GM19025 (cell line): ENCODE results near the gene ABCF1.

ENCODE experiments used
- ATAC-seq: cut with Tn5 transposase; IDR thresholded peaks from one replicate; pipeline ENCODE4 v1.9.1; 2021; ENCODE audit warnings: mild to moderate bottlenecking, low read depth, moderate library complexity; ENCODE audit not compliant: unreplicated experiment

ABCF1 gene

DNA sequence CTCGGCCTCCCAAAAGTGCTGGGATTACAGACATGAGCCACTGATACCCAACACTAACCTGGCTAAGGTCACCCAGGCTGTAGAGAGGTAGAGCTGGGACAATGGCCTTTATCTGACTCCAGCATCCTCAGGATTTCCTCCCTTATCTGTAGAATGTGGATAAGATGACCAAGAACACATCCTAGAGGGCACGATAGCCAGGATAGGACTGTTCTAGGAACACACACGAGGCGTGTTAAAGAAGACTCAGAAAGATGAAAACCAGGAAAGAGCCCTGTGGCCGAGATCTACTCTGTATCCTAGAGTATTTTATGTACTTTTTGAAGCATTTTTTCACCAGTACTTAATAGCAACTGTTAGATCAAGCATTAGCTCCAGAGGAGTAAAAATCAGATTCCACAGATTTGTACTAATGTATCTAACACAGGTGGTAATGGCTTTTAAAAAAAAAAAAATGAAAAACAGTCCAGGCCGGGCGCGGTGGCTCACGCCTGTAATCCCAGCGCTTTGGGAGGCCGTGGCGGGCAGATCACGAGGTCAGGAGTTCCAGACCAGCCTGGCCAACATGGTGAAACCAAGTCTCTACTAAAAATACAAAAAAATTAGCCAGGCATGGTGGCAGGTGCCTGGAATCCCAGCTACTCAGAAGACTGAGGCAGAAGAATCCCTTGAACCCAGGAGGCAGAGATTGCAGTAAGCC, 28.5 kb downstream of the ABCF1 start:
- ATAC-seq: no peak

DNA sequence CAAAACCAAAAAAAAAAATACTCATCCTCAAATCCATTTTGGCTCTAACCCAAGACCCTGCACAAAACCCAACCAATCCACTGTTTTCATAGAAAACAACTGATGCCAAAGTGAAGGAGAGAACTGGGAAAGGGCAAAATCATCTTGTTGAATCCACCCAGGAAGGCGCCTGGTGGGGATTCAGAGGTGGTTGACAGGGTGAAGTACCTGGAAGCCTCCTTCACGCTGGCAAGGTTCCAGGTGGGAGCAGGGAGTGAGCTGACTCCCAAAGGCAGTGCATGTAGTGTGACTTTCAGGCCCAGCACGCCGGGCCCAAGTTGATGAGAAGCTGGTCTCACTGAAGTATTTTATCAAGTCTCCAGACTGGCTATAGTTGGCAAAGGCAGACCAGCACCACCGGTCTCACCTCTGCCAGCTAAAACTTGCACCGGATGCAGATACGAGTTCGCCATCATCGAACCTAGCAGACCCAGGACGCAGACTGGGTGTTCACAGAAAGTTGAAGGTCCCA, 29.3 kb downstream of the ABCF1 start:
- no peak for ATAC-seq

DNA sequence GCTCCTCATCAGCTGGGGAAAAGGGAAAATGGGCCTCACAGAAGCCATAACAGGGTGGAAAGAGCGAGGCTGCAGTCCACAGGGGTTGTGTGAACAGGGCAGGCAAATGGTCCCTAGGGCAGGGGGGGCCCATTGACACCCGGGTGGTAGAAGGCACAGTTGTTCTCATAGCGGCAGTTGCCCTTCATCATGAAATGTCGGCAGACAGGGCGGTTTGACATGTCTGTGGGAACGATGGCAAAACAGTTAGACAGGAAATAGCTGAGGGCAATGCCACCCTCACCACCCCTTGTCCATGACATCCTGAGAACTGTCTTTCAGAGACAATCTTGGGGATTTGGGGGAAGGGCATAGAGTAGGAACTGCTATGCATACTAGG, 30.2 kb downstream of the ABCF1 start:
- no peak for ATAC-seq

- ATAC-seq: no peak
Observed at GRCh38 chr6:30601815-30602641, 30.8 kb downstream of the ABCF1 start.

GRCh38 chr6:30603961-30604360, 32.7 kb downstream of the ABCF1 start:
- ATAC-seq: no peak

GRCh38 chr6:30610065-30610464, 38.8 kb downstream of the ABCF1 start:
- ATAC-seq: no peak

GRCh38 chr6:30611150-30611855, 40.1 kb downstream of the ABCF1 start:
- ATAC-seq: no peak

GRCh38 chr6:30611856-30612194, 40.6 kb downstream of the ABCF1 start:
- ATAC-seq: no peak

DNA sequence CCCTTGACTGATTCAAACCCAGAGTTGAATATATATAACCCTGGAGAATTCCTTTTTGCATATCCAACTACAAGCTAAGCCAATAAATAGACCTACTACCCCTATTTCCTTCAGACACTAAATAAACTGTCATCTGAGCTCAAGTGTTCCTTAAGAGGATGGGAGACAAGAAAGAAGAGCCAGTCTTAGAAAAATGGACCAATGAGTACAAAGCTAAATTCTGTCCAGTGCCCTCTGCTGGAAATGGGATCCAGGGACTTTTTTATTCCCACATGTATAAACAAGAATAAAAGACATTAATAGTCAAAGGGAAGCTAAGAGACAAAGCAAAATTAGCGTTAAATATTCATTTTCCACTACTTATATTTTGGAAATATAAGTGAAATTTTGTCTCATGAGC, 41.0 kb downstream of the ABCF1 start:
- no peak for ATAC-seq

- no peak for ATAC-seq
Observed at GRCh38 chr6:30612687-30613248, 41.5 kb downstream of the ABCF1 start.

GRCh38 chr6:30613251-30614043, 42.2 kb downstream of the ABCF1 start:
- no peak for ATAC-seq

DNA sequence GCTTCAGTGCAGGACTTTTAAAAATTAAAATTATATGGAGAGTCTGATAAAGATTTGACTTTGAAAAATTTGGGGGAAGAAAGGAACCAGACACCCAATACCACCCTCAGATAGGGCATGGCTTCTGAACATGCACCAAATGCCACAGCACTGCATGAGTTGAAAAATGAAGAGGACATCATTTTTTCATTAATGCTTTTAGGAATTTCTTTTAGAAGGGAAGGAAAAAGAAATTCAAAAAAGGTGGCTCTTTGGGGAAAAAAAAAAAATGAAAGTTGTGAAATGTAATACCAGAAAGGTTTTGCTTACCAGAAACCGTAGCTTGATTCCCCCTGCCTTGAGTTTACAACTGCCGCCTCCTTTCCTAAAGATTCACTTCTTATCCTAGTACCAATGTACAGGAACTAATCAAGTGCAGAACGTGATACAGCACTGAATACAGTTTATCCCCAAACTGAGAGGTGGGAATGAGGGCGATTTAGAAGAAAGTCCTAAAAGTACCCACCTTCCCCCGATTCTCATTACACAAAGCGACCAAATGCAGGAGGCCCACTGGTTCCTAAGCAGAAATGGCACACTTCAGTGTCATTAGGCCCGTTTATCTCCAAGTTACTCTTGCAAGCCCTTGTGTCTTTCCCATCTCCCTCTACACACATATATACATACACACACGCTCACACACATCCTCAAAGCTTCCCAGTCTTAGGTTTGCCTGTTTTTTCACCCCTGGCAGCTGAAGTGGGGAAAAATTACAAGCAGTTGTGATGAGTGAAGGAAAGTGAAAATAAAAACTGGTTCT, 43.0 kb downstream of the ABCF1 start:
- no peak for ATAC-seq

DNA sequence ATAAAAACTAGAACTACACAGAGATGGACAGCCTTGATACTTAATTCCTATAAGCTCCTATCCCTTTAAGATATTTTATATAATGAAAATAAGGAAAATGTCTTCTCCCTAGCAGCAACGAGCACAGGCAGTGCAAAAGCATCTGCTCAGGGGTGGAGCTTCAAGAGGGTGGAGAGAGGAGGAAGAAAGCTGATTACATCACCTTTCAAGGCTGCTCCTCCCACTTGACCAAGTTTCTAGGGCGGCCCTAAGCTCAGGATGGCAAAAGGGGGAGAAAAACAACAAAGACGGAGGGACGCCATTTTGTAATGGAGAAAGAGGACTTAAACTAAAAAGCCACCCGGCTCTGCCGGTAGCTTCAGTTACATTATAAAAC, 43.6 kb downstream of the ABCF1 start:
- ATAC-seq: peak; percentile 25

DNA sequence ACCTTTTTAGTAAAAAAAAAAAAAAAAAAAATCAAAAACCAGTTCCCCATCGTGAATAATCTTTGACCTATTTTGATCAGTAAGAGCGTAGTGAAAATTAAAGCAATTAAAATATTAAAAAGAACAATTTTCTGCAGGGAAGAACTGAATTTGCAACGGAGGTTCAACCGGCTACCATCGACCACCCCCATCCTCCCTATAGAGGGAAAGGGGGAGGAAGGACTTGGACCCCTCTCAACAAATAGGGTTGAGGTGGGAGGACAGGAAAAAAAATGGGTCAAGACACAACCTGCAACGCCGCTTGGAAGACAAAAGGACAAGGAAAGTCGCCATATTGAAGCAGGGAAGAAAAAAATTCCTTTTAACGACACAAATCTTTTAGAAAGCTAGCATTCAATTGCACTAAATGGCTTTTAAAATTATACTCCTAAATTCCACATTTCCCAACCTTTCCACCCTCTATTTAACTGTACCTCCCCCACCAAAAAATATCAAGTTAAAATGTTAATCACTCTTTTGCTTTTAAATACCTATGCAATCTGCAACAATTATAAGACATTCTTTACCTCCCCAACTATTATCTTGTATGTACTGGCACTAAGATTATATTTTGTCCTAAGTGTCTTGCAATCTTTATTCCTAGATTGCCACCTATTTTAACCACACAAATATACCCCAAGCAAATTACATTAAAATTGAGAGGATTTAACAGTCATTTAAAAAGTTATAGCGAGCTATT, 44.1 kb downstream of the ABCF1 start:
- no peak for ATAC-seq

DNA sequence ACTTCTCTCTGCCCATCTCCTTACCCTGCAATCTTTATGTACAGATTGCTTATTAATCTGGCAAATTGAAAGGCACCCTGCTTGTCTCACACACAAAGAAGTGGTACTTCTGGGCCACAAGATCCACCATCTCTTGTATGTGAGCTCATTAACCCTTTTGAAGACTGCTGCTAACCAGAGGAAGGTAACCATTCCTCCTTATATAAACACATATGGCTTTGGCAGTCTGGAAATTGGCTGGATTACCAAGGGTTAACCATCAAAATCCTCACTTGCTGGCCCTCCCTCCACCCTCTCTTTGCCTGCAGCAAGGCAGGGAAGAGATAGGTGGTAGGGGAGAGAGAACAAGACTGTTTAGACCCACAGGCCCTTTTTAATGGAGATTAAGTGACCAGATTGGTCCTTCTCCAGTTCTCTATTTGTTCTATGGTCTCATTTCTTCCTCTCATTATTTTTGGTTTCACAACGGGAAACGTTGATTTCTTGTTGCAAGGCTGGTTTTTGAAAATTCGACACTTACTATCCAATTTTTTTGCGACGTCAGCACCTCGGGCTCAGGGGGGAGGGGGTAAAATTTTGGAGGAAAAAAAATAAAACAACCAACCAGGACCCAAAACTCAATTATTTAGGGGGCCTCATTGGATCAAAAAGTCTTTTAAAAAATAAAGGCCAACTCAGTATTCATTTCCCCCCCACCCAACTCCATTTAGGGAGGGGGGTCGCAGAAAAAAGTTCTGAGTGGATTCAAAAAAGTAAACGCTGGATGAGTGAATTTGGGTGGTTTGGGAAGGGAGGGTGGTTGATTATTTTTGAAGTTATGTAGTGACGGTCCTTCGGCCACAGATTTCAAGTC, 44.9 kb downstream of the ABCF1 start:
- no peak for ATAC-seq

- ATAC-seq: peak; percentile 77
Observed at GRCh38 chr6:30616811-30617564, 45.7 kb downstream of the ABCF1 start, which contains the start of gene PPP1R10. Gene PPP1R10 (minus strand): TSS chr6:30617243. CDS start chr6:30609944, 7,299 bp downstream.
